Measurements from ENCODE around the gene GABRA4. TPM values are rescaled to one million over a fixed set of nuclear protein-coding genes. Genes with fewer than 3 reads are reported as not detected.

The GABRA4 gene
- total RNA-seq, 1 experiment from 2014 or later, result not detected

GRCh38 chr4:46930891-46931290 lies 62.5 kb downstream of the GABRA4 start:
- DNase-seq (ENCODE audit: low read depth), result no peak

GRCh38 chr4:46927201-46927600 lies 66.2 kb downstream of the GABRA4 start:
- DNase-seq (ENCODE audit: low read depth), result no peak

DNA sequence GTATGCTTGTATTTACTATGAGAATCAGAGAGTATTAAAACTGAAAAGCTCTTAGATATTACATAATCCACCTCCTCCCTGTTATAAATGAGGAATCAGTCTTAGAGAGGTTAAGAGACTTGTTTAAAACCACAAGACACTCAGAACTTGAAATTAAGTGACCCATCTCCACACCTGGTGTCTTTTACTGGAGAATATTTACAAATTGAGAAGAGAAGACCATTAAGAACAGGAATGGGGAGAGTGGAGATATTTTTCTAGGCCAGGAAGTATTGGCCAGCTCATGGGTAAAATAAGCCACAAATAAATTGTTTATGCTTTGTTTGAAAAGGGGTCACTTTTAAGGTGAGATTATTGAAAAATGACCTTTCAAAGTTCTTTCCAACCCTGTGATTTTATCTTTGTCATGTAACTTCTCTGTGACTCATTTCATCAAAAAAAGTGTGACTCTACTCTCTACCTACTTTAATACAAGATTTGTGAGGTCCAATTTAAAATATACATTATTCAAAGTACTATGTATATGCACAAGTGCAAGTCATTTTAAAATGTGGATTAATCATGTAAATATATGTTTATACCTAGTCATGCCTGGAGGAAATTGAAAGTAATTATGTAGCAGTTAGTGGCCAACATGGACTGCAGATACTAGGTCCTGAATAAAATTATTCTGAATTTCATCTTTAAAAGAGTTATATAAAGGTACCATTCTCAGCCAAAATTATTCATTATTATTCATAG lies 68.4 kb downstream of the GABRA4 start:
- DNase-seq (ENCODE audit: low read depth), result no peak

DNA sequence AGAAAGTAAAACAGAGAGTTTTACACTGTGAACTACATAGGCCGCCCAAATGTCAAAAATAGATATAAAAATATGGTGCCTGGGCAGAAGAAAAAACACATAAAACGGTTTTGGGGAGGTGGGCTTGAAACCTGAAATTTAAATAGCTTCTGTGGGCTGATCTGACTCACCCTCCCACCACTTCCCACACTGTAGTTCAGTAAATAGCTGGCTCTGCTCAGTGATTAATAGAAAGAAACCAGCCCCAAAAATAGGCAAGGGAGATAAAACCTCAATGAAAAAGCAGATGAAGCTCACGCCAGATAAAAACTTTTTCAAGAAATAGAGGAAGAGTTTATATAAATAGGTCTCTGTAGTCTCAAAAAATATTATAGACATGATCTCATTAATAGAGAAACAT lies 71.2 kb downstream of the GABRA4 start:
- DNase-seq (ENCODE audit: low read depth), result no peak

- peak; percentile 84 for DNase-seq (ENCODE audit: low read depth)
Observed at GRCh38 chr4:46909078-46909477, 84.3 kb downstream of the GABRA4 start, which contains the start of gene COX7B2. COX7B2 (minus strand) TSS chr4:46909245; CDS start chr4:46735192, 174,053 bp downstream.

DNA sequence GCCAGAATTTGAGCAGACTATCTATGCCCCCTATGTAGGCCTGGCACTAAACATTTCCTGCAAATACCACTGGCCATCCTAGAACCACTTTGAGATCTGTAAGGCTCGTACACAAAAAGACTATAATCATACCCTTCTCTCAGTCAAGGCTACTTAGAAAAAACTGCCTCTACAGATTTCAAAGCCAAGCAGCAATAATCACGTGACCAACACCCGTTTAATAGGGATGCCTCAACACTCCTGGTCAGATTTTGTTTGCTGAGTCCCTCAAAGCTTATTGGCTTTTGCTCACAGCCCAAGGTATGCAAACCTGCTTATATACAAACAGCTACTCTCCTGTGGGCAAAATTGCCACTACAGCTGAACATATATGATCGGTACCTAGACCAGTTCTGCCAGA lies 85.2 kb downstream of the GABRA4 start:
- DNase-seq (ENCODE audit: low read depth), result peak; percentile 5

DNA sequence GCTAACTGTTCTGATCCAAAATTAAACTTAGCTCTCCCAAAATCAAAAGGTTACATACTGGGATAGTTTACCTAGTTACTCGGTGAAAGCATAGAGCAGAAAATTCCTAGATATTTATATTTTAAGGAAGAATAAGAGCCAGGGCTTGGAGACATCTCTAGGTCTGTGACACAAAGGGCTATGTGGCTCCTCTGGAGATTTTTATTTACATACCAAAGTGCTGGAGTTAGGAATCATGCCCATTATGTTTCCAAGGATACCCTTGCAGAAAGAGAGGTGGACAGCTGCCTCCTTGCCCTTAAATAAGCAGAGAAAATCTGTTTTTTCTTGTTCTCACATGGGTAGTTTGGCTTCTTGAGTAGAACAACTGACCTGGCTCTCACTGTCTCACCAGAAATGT lies 93.3 kb downstream of the GABRA4 start:
- no peak for DNase-seq (ENCODE audit: low read depth)

GRCh38 chr4:46894826-46895225 lies 98.6 kb downstream of the GABRA4 start:
- no peak for DNase-seq (ENCODE audit: low read depth)

- DNase-seq (ENCODE audit: low read depth), result no peak
Observed at GRCh38 chr4:46890056-46890455, 103.3 kb downstream of the GABRA4 start.

- DNase-seq (ENCODE audit: low read depth), result no peak
Observed at GRCh38 chr4:46889410-46889809, 104.0 kb downstream of the GABRA4 start.

DNA sequence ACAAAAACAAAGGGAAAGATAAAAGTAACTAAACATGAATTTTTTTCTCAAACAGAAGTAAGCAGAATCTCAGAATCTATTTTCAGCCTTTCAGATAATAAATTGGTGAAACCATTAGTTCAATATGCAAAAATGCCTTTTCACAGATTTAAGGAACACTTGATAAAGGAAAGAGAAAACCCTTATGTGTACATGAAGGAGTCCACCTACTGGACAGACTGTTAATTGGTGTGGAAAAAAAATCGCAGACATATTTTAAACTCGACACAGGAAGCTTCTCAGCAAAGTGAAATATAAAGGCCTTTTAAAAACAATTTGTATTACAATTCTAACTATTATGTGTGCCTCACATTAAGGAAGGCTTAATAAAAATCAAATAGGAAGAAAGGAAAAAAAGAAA lies 106.7 kb downstream of the GABRA4 start:
- no peak for DNase-seq (ENCODE audit: low read depth)

GRCh38 chr4:46878641-46879040 lies 114.7 kb downstream of the GABRA4 start:
- DNase-seq (ENCODE audit: low read depth), result peak; percentile 31

GRCh38 chr4:46874811-46875210 lies 118.6 kb downstream of the GABRA4 start:
- no peak for DNase-seq (ENCODE audit: low read depth)

DNA sequence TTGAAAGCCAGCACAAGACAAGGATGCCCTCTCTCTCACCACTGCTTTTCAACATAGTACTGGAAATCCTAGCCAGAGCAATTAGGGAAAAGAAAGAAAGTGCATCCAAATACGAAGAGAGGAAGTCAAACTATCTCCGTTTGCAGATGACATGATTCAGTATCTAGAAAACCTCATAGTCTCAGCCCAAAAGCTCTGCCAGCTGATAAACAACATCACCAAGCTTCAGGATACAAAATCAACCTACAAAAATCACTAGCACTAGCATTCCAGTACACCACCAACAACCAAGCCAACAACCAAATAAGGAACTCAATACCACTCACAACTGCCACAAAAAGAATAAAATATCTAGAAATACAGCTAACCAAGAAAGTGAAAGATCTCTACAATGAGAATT lies 123.0 kb downstream of the GABRA4 start:
- DNase-seq (ENCODE audit: low read depth), result no peak

Other genes starting within 250 kb of the GABRA4 start
- gene COX7B2, start 84.3 kb downstream of the GABRA4 start, total RNA-seq (2014; rRNA removed; shearing (Covaris generic)), result 32.6 and 55.2 TPM in 2 replicates
- 3.3 TPM in 1 of 2 replicates, not detected in the other for gene GABRB1, start 38.0 kb upstream of the GABRA4 start, total RNA-seq (2014; rRNA removed; shearing (Covaris generic))

Data from Daoy (cell line).